D721Med (cell line): ENCODE results near the gene KRT80.
"Not testable (repeated sequence)": the region's sequence is repeated elsewhere in the genome, so short reads cannot be mapped to it uniquely, and the experiment has no call there.

Experiments
- DNase-seq: peaks from one replicate; pipeline ENCODE4 v3.0.0; 2011; ENCODE audit warnings: low spot score; ENCODE audit not compliant: insufficient read length
- FAIRE-seq: peaks from 2 replicates; lab custom pipeline; 2011; peaks lifted over from hg19 to GRCh38; lab: Jason Lieb, UNC
- TF ChIP-seq, protein P1 (sequence below): IDR thresholded peaks from 2 replicates; pipeline ENCODE4 v1.5.1; 2012; ENCODE audit warnings: mild to moderate bottlenecking, control low read depth; ENCODE audit not compliant: insufficient read depth; ENCODE audit errors: missing control alignments

KRT80 gene

DNA sequence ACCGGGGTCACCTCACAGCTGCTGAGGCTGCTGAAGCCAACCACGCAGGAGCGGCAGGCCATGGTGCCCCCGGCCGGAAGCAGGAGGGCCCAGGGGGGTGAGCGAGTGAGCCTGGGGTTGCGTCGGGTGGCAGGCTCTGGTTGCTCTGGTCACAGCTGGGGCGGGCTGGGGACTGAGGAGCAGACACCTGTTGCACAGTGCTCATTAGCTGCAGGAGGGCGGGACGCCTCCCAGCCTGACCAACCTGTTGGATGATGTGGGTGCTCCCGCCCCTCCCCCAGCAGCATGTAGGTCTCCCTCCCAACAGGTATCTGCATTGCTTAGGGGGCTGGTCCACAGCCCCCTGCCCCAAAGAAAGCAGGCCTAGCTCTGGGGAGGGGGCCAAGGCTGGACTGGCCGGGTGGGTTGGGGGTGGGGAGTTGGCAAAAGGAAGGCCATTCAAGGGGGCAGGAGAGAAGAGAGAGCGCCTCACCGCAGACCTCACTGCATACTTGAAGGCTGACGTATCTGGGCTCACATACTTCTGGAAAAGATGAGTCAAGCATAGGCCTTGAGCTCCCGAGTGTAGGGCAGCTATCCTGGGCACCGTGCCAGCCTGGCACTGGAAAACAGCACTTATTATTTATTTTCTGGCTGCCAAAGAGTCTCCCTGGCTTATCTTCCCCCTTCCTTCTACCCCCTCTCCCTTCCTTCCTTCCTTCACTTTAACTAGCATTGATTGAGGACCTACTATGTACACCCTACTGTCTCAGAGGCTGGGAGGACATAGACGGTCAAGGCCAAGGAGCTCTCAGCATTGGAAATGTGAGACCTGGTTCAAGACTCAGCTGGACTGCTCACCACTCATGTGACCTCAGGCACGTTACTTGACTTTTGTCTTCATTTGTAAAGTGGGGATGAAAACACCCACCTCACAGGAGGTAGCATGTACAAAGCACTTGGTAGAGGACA lies at the start of gene KRT80:
KRT80 (minus strand) TSS at position 174 of the 951 bp plus-strand sequence; CDS start at position 62, 112 bp downstream.
- TF ChIP-seq, protein P1, sequence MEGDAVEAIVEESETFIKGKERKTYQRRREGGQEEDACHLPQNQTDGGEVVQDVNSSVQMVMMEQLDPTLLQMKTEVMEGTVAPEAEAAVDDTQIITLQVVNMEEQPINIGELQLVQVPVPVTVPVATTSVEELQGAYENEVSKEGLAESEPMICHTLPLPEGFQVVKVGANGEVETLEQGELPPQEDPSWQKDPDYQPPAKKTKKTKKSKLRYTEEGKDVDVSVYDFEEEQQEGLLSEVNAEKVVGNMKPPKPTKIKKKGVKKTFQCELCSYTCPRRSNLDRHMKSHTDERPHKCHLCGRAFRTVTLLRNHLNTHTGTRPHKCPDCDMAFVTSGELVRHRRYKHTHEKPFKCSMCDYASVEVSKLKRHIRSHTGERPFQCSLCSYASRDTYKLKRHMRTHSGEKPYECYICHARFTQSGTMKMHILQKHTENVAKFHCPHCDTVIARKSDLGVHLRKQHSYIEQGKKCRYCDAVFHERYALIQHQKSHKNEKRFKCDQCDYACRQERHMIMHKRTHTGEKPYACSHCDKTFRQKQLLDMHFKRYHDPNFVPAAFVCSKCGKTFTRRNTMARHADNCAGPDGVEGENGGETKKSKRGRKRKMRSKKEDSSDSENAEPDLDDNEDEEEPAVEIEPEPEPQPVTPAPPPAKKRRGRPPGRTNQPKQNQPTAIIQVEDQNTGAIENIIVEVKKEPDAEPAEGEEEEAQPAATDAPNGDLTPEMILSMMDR: no peak
- FAIRE-seq: no peak
- no peak for DNase-seq

DNA sequence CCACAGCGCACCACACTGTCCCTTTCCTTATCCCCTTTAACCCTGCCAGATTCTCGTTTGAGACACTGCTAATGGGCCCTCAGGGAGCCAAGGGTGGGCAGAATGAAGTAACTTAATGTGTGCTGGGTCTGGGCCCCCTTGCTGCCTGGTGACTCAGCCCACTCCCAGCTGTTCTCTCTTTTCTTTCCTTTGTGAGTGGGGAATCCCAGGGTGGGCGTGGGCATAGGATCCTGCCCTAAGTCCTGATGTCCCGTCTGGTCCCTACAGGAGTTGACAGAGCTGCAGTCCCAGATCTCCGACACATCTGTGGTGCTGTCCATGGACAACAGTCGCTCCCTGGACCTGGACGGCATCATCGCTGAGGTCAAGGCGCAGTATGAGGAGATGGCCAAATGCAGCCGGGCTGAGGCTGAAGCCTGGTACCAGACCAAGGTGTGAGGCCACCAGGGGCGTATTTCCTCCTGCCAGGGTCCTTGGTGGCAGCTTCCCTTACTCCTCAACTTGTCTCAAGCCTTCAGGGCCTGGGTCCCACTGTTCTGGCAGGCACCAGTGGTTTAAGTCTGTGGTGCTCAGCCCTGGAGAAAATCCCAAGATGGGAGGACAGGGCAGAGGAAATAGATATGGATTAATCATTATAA lies 49.5 kb upstream of the KRT80 start:
- TF ChIP-seq, protein P1: no peak
- FAIRE-seq (no peak), DNase-seq (no peak)

DNA sequence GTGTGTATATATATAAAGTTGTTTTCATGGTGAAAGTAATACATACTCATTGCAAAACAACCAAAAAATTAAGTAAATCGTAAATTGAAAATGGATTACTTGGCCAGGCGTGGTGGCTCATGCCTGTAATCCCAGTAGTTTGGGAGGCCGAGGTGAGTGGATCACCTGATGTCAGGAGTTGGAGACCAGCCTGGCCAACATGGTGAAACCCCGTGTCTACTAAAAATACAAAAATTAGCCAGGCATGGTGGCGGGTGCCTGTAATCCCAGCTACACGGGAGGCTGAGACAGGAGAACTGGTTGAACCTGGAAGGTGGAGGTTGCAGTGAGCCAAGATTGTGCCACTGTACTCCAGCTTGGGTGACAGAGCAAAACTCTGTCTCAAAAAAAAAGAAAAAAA lies 48.4 kb upstream of the KRT80 start:
- FAIRE-seq, DNase-seq: not testable (repeated sequence)

DNA sequence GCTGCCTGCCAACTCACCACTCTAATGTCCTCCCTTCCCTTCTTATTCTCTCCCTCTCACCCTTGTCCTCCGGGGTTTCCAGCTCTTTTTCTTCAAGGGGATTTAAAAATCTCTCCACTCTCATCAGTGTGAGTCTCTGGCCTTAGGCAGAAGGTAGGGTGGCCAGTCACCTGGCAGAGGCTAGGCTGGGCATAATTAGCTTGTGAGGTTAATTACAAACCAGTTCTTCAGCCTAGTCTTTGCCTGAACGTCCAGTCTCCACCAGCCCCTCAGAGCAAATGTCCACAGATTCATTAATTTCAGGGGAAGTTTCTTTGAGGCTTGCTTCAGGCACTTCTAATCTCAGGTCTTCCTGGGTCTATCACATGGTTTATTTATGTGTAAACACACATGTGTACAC lies 48.0 kb upstream of the KRT80 start:
- TF ChIP-seq, protein P1: no peak
- DNase-seq: no peak

DNA sequence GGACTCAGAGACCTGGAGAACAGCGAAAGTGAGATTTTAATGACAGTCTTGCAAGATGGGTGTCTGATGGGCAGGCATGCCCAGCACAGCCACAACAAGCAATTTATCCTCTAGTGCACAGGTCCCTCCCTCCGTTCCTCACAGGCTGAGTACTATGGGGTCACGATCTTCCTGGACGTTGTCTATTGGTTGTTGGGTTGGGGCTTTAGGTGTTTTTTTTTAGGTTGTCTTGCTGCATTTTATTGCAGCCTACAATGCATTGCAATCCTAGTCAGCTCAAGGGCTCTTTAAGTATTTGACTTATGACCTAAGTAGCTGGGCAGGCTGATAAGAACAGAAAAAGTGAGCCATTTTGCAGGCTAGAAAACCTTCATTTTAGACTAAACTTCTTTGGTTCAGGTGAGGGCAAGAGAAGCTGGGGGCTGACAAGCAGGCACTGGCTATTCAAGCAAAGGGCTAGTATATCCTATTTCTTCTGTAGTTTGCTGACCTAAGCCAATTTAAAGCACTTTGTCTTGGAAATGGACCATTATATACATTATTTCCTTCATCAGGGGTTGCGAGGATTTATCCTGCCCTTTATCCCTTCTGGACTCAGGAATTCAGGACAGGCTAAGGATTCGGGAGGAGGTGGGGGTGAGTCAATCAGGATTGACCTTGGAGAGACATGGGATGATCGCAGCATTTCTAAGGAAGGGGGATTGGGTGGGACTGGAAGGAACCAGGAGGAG lies 47.3 kb upstream of the KRT80 start:
- DNase-seq: no peak
- TF ChIP-seq, protein P1: no peak
- no peak for FAIRE-seq

More for the DNA sequence above, 48.0 kb upstream of the KRT80 start:
- FAIRE-seq: no peak

DNA sequence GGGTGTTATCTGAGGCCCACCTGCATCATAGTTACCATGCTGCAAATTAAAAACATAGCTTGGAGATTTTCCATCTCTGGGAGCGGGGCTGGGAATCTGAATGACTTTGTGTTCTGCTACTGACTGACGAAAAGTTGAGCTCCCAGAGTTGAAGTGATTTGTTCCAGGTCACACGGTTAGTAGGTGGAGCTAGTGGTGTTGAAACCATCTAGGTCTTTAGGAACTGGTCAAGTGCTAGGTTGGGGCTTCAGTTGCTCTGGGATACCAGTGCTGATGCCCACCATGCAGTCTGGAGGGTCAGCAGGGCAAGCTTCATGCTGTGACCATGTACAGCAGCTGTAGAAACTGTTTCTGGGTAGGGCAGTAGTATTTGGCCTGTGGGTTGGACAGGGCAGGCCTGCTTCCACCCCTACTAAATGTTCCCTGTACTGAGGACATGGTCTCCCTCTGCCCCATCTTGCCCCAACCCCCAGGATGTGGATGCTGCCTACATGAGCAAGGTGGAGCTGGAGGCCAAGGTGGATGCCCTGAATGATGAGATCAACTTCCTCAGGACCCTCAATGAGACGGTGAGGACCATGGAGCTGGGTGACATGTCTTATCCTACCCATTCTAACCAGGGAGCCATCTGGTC lies 46.5 kb upstream of the KRT80 start:
- DNase-seq: no peak
- TF ChIP-seq, protein P1: no peak
- no peak for FAIRE-seq
